ENCODE data around the gene SV2C. TPM values are rescaled to one million over a fixed set of nuclear protein-coding genes. Genes with fewer than 3 reads are reported as not detected.

SV2C gene
- total RNA-seq, 1 experiment from 2014 or later: 0.09 TPM

GRCh38 chr5:76236684-76237083 is 153.5 kb downstream of the SV2C start (continued):
- TF ChIP-seq, protein P1, sequence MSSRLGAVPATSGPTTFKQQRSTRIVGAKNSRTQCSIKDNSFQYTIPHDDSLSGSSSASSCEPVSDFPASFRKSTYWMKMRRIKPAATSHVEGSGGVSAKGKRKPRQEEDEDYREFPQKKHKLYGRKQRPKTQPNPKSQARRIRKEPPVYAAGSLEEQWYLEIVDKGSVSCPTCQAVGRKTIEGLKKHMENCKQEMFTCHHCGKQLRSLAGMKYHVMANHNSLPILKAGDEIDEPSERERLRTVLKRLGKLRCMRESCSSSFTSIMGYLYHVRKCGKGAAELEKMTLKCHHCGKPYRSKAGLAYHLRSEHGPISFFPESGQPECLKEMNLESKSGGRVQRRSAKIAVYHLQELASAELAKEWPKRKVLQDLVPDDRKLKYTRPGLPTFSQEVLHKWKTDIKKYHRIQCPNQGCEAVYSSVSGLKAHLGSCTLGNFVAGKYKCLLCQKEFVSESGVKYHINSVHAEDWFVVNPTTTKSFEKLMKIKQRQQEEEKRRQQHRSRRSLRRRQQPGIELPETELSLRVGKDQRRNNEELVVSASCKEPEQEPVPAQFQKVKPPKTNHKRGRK (CRISPR knock-in tag; IDR thresholded peaks at IDR 0.05; ENCODE audit: borderline replicate concordance): no peak

GRCh38 chr5:76240336-76240735 is 157.2 kb downstream of the SV2C start:
- Mint-ChIP-seq H3K9me3 (no peaks in the 10 kb centered on the region), H3K4me3 (no peak overlapping the region), H3K27ac (no peak overlapping the region), H3K27me3 (ENCODE audit: low read depth) (no peaks in the 10 kb centered on the region), H3K36me3 (no peaks in the 10 kb centered on the region), H3K4me1 (no peaks in the 10 kb centered on the region)
- ATAC-seq (no peak), DNase-seq (ENCODE audit: low spot score) (no peak)
- CTCF ChIA-PET: no interaction called here
- POLR2A ChIA-PET: no interaction called here
- TF ChIP-seq, protein P2, sequence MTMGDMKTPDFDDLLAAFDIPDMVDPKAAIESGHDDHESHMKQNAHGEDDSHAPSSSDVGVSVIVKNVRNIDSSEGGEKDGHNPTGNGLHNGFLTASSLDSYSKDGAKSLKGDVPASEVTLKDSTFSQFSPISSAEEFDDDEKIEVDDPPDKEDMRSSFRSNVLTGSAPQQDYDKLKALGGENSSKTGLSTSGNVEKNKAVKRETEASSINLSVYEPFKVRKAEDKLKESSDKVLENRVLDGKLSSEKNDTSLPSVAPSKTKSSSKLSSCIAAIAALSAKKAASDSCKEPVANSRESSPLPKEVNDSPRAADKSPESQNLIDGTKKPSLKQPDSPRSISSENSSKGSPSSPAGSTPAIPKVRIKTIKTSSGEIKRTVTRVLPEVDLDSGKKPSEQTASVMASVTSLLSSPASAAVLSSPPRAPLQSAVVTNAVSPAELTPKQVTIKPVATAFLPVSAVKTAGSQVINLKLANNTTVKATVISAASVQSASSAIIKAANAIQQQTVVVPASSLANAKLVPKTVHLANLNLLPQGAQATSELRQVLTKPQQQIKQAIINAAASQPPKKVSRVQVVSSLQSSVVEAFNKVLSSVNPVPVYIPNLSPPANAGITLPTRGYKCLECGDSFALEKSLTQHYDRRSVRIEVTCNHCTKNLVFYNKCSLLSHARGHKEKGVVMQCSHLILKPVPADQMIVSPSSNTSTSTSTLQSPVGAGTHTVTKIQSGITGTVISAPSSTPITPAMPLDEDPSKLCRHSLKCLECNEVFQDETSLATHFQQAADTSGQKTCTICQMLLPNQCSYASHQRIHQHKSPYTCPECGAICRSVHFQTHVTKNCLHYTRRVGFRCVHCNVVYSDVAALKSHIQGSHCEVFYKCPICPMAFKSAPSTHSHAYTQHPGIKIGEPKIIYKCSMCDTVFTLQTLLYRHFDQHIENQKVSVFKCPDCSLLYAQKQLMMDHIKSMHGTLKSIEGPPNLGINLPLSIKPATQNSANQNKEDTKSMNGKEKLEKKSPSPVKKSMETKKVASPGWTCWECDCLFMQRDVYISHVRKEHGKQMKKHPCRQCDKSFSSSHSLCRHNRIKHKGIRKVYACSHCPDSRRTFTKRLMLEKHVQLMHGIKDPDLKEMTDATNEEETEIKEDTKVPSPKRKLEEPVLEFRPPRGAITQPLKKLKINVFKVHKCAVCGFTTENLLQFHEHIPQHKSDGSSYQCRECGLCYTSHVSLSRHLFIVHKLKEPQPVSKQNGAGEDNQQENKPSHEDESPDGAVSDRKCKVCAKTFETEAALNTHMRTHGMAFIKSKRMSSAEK (CRISPR knock-in tag; IDR thresholded peaks at IDR 0.05; ENCODE audit: borderline replicate concordance): no peak
- TF ChIP-seq, protein P3, sequence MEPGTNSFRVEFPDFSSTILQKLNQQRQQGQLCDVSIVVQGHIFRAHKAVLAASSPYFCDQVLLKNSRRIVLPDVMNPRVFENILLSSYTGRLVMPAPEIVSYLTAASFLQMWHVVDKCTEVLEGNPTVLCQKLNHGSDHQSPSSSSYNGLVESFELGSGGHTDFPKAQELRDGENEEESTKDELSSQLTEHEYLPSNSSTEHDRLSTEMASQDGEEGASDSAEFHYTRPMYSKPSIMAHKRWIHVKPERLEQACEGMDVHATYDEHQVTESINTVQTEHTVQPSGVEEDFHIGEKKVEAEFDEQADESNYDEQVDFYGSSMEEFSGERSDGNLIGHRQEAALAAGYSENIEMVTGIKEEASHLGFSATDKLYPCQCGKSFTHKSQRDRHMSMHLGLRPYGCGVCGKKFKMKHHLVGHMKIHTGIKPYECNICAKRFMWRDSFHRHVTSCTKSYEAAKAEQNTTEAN (CRISPR knock-in tag; IDR thresholded peaks at IDR 0.05): no peak
- TF ChIP-seq NR2C2 (CRISPR knock-in tag; IDR thresholded peaks at IDR 0.05) (no peak), AFF4 (CRISPR knock-in tag; IDR thresholded peaks at IDR 0.05; ENCODE audit: borderline replicate concordance) (no peak), ZNF317 (CRISPR knock-in tag; IDR thresholded peaks at IDR 0.05; ENCODE audit: borderline replicate concordance, low read depth) (no peak), FOXP1 (CRISPR knock-in tag; IDR thresholded peaks at IDR 0.05; ENCODE audit: borderline replicate concordance) (no peak), MXD4 (CRISPR knock-in tag; IDR thresholded peaks at IDR 0.05; ENCODE audit: borderline replicate concordance) (no peak), ZNF423 (CRISPR knock-in tag; IDR thresholded peaks at IDR 0.05) (no peak), FOXK1 (CRISPR knock-in tag; IDR thresholded peaks at IDR 0.05) (no peak), E2F4 (CRISPR knock-in tag; IDR thresholded peaks at IDR 0.05; ENCODE audit: borderline replicate concordance, low read depth) (no peak)
- TF ChIP-seq, protein P4, sequence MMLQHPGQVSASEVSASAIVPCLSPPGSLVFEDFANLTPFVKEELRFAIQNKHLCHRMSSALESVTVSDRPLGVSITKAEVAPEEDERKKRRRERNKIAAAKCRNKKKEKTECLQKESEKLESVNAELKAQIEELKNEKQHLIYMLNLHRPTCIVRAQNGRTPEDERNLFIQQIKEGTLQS (CRISPR knock-in tag; conservative IDR thresholded peaks at IDR 0.05): no peak
- TF ChIP-seq, protein P5, sequence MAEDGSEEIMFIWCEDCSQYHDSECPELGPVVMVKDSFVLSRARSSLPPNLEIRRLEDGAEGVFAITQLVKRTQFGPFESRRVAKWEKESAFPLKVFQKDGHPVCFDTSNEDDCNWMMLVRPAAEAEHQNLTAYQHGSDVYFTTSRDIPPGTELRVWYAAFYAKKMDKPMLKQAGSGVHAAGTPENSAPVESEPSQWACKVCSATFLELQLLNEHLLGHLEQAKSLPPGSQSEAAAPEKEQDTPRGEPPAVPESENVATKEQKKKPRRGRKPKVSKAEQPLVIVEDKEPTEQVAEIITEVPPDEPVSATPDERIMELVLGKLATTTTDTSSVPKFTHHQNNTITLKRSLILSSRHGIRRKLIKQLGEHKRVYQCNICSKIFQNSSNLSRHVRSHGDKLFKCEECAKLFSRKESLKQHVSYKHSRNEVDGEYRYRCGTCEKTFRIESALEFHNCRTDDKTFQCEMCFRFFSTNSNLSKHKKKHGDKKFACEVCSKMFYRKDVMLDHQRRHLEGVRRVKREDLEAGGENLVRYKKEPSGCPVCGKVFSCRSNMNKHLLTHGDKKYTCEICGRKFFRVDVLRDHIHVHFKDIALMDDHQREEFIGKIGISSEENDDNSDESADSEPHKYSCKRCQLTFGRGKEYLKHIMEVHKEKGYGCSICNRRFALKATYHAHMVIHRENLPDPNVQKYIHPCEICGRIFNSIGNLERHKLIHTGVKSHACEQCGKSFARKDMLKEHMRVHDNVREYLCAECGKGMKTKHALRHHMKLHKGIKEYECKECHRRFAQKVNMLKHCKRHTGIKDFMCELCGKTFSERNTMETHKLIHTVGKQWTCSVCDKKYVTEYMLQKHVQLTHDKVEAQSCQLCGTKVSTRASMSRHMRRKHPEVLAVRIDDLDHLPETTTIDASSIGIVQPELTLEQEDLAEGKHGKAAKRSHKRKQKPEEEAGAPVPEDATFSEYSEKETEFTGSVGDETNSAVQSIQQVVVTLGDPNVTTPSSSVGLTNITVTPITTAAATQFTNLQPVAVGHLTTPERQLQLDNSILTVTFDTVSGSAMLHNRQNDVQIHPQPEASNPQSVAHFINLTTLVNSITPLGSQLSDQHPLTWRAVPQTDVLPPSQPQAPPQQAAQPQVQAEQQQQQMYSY (CRISPR knock-in tag; IDR thresholded peaks at IDR 0.05): no peak
- TF ChIP-seq, protein P6, sequence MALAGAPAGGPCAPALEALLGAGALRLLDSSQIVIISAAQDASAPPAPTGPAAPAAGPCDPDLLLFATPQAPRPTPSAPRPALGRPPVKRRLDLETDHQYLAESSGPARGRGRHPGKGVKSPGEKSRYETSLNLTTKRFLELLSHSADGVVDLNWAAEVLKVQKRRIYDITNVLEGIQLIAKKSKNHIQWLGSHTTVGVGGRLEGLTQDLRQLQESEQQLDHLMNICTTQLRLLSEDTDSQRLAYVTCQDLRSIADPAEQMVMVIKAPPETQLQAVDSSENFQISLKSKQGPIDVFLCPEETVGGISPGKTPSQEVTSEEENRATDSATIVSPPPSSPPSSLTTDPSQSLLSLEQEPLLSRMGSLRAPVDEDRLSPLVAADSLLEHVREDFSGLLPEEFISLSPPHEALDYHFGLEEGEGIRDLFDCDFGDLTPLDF (CRISPR knock-in tag; IDR thresholded peaks at IDR 0.05): no peak
- TF ChIP-seq, protein P7, sequence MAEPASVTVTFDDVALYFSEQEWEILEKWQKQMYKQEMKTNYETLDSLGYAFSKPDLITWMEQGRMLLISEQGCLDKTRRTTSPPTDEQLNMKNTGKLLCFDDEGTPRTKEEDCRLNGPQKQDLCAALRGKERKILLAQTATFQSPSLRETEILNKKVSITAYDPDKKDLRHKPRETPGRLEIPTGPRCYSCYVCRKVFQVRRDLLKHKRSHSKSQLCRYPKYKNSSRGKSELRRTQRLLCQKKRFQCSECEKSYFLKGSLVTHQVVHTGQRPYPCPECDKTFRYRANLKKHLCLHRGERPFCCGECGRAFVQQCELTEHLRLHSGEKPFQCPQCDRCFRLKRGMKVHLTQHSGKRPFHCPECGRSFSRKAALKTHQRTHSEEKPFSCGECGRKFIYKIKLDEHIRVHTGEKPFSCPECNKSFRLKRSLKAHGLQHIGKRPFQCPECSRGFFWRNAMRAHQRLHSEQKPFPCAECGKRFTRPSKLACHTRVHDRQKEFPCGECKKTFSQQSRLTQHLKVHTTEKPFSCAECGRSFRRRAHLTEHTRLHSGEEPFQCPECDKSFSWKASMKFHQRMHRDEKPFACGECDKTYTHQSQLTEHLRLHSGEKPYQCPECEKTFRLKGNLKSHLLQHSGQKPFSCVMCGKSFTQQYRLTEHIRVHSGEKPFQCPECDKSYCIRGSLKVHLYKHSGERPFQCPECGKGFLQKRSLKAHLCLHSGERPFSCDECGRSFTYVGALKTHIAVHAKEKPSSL (CRISPR knock-in tag; conservative IDR thresholded peaks at IDR 0.05): no peak
